IPS-15b (cell line): ENCODE measurements around the gene CCER1.

Experiments used
- H3K27me3 ChIP-seq: one replicate; pipeline ENCODE4 v1.6.1; 2013; ENCODE audit warnings: low read length; ENCODE audit not compliant: control insufficient read depth, insufficient read depth
- H3K36me3 ChIP-seq: one replicate; pipeline ENCODE4 v1.6.1; 2013; ENCODE audit warnings: low read length; ENCODE audit not compliant: control insufficient read depth, insufficient read depth
- H3K4me1 ChIP-seq: one replicate; pipeline ENCODE4 v1.6.1; 2013; ENCODE audit warnings: mild to moderate bottlenecking, low read length; ENCODE audit not compliant: control insufficient read depth, insufficient read depth
- H3K4me3 ChIP-seq: one replicate; pipeline ENCODE4 v1.5.1; 2013; ENCODE audit warnings: low read depth, low read length
- H3K9ac ChIP-seq: one replicate; pipeline ENCODE4 v1.6.1; 2013; ENCODE audit warnings: low read depth, mild to moderate bottlenecking, low read length
- H3K9me3 ChIP-seq: one replicate; pipeline ENCODE4 v1.6.1; 2013; ENCODE audit warnings: mild to moderate bottlenecking, low read length; ENCODE audit not compliant: control insufficient read depth, insufficient read depth

CCER1 gene

DNA sequence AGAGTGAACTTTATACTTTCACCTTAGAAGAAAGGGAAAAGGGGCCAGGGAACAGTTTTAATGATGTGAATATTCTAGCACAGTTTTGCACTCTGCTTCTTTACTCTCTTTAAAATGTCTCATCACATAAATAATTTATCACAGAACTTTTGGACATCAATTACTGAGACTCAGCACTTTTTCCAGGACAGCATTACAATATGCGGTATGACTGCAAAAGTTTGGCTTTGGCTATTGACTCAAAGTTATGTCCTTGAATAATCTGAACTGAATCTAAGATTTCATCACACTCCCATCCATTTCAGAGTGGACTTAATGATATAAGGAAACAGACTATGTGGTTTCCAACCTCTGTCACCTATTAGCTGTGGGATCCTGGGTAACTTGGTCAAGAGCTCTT is 11.7 kb downstream of the CCER1 start:
- no peaks in the 10 kb centered on the region for H3K27me3 ChIP-seq
- H3K4me1 ChIP-seq, result no peaks in the 10 kb centered on the region
- H3K4me3 ChIP-seq, result no peak overlapping the region
- H3K36me3 ChIP-seq, result no peaks in the 10 kb centered on the region
- no peaks in the 10 kb centered on the region for H3K9me3 ChIP-seq
- no peak overlapping the region for H3K9ac ChIP-seq

DNA sequence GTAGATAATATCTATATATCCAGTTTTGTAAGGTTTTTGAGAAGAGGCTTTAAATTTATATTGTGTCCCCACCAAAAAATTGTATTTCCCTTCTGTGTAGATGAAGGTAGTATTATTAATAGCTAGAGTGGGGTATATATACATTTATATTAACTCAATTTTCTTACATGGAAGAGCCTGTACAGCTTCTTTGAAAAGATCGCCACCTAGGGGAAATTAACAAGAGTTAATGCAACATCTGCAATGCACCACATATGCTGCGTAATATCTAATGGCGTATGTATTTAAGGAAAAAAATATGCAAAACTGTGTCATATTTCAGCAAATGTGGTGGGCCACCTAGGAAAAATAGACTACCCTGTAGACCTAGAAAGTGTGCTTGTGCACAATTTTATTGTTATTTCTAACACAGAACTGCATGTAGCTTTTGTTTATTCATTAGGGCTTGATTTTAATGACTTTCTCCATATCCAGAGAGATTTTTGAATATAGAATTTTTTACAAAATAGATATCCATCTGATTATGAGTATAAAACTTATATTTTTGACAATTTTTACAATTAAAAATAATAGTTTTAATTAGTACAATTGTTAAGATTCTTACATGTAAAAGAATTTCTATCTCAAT is 14.0 kb downstream of the CCER1 start:
- H3K9me3 ChIP-seq, result no peaks in the 10 kb centered on the region
- no peaks in the 10 kb centered on the region for H3K4me1 ChIP-seq
- H3K9ac ChIP-seq, result no peak overlapping the region
- H3K4me3 ChIP-seq, result no peak overlapping the region
- no peaks in the 10 kb centered on the region for H3K36me3 ChIP-seq
- H3K27me3 ChIP-seq, result no peaks in the 10 kb centered on the region

DNA sequence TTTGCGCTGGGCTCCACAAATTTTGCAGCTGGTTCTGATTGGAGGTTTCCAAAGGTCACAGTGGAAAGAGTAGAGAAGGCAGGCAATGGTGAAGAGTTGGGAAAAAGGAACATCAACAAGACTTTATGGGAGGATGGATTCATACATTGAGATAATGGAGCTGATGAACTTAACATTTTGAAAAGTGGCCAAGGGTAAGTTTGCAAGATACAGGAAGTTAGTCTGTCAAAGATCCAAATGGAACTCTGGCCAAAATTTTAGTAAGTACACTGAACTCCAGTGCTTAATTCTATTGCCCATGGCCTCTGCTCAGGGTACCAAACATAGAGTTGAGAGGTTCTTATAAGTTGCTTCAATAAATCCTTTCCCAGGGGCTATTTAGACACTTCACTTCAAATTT is 15.6 kb downstream of the CCER1 start:
- Histone ChIP-seq H3K4me1 (no peaks in the 10 kb centered on the region), H3K36me3 (no peaks in the 10 kb centered on the region), H3K4me3 (no peak overlapping the region), H3K9ac (no peak overlapping the region), H3K27me3 (no peaks in the 10 kb centered on the region), H3K9me3 (no peaks in the 10 kb centered on the region)

GRCh38 chr12:90938451-90938850 is 16.5 kb downstream of the CCER1 start:
- Histone ChIP-seq H3K36me3 (no peaks in the 10 kb centered on the region), H3K4me3 (no peak overlapping the region), H3K4me1 (no peaks in the 10 kb centered on the region), H3K9me3 (no peaks in the 10 kb centered on the region), H3K27me3 (no peaks in the 10 kb centered on the region), H3K9ac (no peak overlapping the region)

DNA sequence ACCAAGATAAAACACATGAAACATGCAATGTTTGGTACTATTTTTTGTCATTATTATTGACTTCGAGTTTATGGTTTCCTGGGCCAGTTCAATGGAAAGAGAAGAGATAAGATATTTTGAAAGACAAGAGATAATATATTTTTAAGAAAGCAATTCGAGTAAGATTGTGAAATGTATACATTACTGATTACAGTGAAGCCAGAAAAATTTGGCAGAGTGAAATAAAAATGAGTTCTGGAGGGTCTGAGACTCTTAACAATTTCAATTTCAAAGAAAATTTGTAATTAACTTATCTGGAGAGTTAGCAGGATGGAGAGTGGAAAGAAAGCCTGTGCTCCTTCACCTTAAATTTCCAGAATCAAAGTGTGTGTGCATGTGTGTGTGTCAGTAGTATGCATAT is 17.3 kb downstream of the CCER1 start:
- H3K4me1 ChIP-seq, result no peaks in the 10 kb centered on the region
- H3K9me3 ChIP-seq, result no peaks in the 10 kb centered on the region
- no peaks in the 10 kb centered on the region for H3K27me3 ChIP-seq
- no peaks in the 10 kb centered on the region for H3K36me3 ChIP-seq
- H3K9ac ChIP-seq, result no peak overlapping the region
- no peak overlapping the region for H3K4me3 ChIP-seq

GRCh38 chr12:90936230-90937005 is 18.6 kb downstream of the CCER1 start:
- Histone ChIP-seq H3K4me1 (no peaks in the 10 kb centered on the region), H3K9ac (no peak overlapping the region), H3K9me3 (no peaks in the 10 kb centered on the region), H3K4me3 (no peak overlapping the region), H3K27me3 (no peaks in the 10 kb centered on the region), H3K36me3 (no peaks in the 10 kb centered on the region)

DNA sequence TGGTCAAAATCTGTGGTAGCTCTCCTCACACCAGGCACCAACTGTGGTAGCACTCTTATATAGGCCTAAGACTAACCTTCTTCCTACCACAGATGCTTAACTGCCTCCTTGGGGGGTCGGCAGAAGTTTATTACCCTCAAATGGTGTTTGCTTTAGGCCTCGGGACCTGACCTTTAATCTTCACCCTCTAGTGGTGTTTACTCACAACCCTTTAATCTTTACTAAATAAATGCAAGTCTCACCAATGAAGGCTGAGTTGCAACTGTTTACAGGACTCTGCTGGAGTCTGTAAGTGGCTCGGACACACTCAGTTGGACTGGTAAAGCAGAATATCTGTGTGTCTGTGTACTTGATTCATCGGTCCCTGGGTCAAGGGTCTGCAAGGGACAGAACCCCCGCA is 29.4 kb downstream of the CCER1 start:
- no peaks in the 10 kb centered on the region for H3K4me1 ChIP-seq
- H3K4me3 ChIP-seq, result no peak overlapping the region
- no peak overlapping the region for H3K9ac ChIP-seq
- no peaks in the 10 kb centered on the region for H3K36me3 ChIP-seq
- H3K9me3 ChIP-seq, result no peaks in the 10 kb centered on the region
- no peaks in the 10 kb centered on the region for H3K27me3 ChIP-seq

DNA sequence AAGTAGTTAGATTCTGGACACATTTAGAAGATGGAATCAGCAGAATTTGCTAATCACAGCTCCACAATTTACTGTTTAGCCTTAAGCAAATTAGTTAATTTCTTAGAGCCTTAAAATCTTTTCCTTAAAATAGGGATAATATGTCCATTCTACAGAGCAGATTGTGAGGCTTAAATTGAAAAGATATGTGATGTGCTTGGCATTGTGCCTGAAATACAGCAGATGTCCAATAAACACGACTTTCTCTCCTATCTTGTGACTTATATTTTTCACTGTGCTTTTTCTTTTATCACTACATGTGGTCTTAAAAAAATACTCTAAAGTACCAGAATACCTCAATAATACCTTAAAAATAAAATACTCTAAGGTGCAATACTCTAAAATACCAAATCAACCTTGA is 30.6 kb downstream of the CCER1 start:
- H3K9ac ChIP-seq, result no peak overlapping the region
- no peaks in the 10 kb centered on the region for H3K9me3 ChIP-seq
- no peaks in the 10 kb centered on the region for H3K4me1 ChIP-seq
- H3K27me3 ChIP-seq, result no peaks in the 10 kb centered on the region
- no peaks in the 10 kb centered on the region for H3K36me3 ChIP-seq
- H3K4me3 ChIP-seq, result no peak overlapping the region

DNA sequence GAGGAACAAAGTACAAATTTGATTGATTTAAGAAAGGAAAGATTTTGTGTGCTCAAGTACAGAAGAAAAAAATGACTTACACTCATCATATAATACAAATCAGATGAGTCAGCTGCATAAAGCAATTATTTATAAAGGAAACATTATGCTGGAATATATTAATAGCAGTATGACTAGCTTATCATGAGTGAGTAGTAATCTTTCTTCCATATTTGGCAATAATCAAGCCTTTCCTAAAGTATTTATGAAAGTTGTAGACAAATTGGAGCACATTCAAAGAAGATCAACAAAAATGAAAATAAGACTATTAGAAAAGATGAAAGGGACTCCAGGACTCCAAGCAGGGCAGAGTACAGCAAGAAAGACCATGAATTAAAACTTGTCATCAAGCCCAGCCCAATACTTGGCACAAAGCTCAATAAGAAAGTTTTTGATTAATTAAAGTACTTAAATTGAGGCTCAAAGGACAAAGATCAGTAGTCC is 32.8 kb downstream of the CCER1 start:
- Histone ChIP-seq H3K4me1 (no peaks in the 10 kb centered on the region), H3K9me3 (no peaks in the 10 kb centered on the region), H3K36me3 (no peaks in the 10 kb centered on the region), H3K9ac (no peak overlapping the region), H3K27me3 (no peaks in the 10 kb centered on the region), H3K4me3 (no peak overlapping the region)

DNA sequence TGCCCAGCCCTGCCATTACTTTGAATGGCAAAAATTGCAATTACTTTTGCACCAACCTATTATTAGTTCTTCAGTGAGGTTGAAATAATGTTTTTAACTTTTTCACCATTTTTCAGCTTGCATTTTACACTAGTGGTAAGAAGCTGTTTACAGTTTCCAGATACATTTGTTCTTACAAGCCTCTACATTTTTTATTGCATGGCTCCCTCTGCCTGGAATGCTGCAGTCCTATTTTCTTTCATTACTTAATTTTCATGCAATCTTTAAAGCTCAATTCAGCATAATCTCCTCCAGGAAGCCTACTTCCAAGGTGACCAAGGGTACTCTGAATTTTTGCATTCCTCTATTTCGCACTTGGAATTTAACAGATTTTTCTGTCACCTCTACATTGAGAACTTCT is 33.4 kb downstream of the CCER1 start:
- no peaks in the 10 kb centered on the region for H3K9me3 ChIP-seq
- no peaks in the 10 kb centered on the region for H3K27me3 ChIP-seq
- no peak overlapping the region for H3K9ac ChIP-seq

DNA sequence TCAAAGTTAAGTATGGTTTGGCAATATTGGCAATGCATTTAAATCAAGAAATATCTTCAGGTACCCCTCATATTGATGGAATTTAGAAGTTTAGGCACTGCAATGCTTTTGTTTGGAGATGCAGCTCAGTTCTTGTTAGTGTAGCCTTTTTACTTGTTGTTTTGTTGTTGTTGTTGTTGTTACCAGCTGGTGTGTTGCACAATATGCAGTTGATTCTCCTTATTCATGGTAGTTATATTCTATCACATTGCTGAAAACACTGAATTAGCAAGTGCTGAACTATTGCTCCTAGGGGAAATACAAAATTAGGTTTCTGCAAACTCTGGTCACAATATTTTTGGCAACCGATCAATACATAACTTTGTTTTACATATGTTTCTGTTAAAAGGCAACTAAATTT is 34.8 kb downstream of the CCER1 start:
- Histone ChIP-seq H3K9me3 (no peaks in the 10 kb centered on the region), H3K27me3 (no peaks in the 10 kb centered on the region), H3K4me3 (no peak overlapping the region), H3K36me3 (no peaks in the 10 kb centered on the region), H3K4me1 (no peaks in the 10 kb centered on the region), H3K9ac (no peak overlapping the region)

More for the DNA sequence above, 33.4 kb downstream of the CCER1 start:
- H3K4me1 ChIP-seq, result no peaks in the 10 kb centered on the region
- no peaks in the 10 kb centered on the region for H3K36me3 ChIP-seq
- no peak overlapping the region for H3K4me3 ChIP-seq

DNA sequence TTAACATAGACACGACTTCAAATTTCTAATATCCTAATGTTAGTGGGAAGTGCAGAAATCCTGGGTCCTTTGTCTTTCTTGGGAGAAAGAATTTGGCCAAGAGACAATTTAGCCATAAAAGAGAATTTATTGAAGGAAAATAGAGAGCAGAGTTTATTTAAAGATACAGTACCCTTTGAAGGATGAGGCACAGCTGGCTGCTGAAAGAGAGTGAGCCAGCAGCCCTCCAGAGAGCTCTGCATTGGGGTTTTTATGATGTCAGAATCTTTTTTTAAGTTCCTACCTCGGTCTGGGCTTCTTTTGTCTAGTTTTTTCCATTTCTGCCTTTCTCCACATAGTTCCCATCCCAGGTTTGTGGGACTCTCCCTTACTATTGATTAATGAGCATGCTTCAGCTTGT is 37.5 kb downstream of the CCER1 start:
- Histone ChIP-seq H3K4me1 (no peaks in the 10 kb centered on the region), H3K9me3 (no peaks in the 10 kb centered on the region), H3K4me3 (no peak overlapping the region), H3K9ac (no peak overlapping the region), H3K27me3 (no peaks in the 10 kb centered on the region), H3K36me3 (no peaks in the 10 kb centered on the region)
